Prostate gland (tissue), 2 donors: ENCODE results near the gene DUS2. TPM values are rescaled to one million over a fixed set of nuclear protein-coding genes. Genes with fewer than 3 reads are reported as not detected.
"Not testable (repeated sequence)": the region's sequence is repeated elsewhere in the genome, so short reads cannot be mapped to it uniquely, and the experiment has no call there.

Experiments
- DNase-seq: peaks from one replicate; pipeline ENCODE4 v3.0.0-alpha.2; 2019; ENCODE audit warnings: low spot score
- H3K27ac ChIP-seq, 2 donors: fragments of 200-600 bp; sonication (generic); 2 replicates each; pipeline ENCODE4 v1.5.1; 2017 to 2019
- H3K27me3 ChIP-seq: fragments of 200-600 bp; sonication (generic); replicated peaks from 2 replicates; pipeline ENCODE4 v1.5.1; 2019; ENCODE audit not compliant: insufficient read depth
- H3K36me3 ChIP-seq, 2 donors: fragments of 200-600 bp; sonication (generic); 1 replicate in 1 of 2; 2 replicates in 1 of 2; pipeline versions ENCODE4 v1.5.1 to v1.8.1; 2017 to 2019
- H3K4me1 ChIP-seq: fragments of 200-600 bp; sonication (generic); replicated peaks from 2 replicates; pipeline ENCODE4 v1.5.1; 2019
- H3K4me3 ChIP-seq, 2 donors: fragments of 200-600 bp; sonication (generic); 2 replicates each; pipeline ENCODE4 v1.5.1; 2017 to 2019
- H3K9me3 ChIP-seq: fragments of 200-600 bp; sonication (generic); 2 replicates; pipeline ENCODE4 v1.5.1; 2017
- POLR2A ChIP-seq: fragments of 450-650 bp; IDR thresholded peaks from one replicate; pipeline ENCODE4 v1.6.1; 2016; ENCODE audit warnings: antibody characterized with exemption, mild to moderate bottlenecking
- POLR2AphosphoS5 ChIP-seq: sonication (generic); formaldehyde crosslinking; IDR thresholded peaks from one replicate; pipeline ENCODE4 v1.6.1; 2017; ENCODE audit warnings: antibody characterized with exemption
- WGBS: methylation state at CpG from one replicate; pipeline ENCODE4 v1.1.5; 2018; 5-methylcytosine and 5-hydroxymethylcytosine counted together
- intact Hi-C: fragments of 100-400 bp; cut with DNase I; formaldehyde crosslinking; loops from one replicate; pipeline ENCODE4 v1.14.2; 2022
- total RNA-seq, 2 donors: library from RNA; depleted of rRNA; stranded (reverse); fragments of >200 nt; gene quantifications; one replicate each; pipeline ENCODE4 v1.1.0, GENCODE V29; 2016
- TF ChIP-seq, protein P1 (sequence below), 4 experiments: fragments of 200-600 bp in 2 of 4; fragments of 450-650 bp in 2 of 4; sonication (generic) in 2 of 4; IDR thresholded peaks; 1 replicate in 3 of 4; 2 replicates in 1 of 4; pipeline ENCODE4 v1.5.1; 2016 to 2019; ENCODE audit warnings: antibody characterized with exemption in 4 of 4, mild to moderate bottlenecking in 2 of 4, moderate library complexity in 2 of 4

Gene DUS2
- total RNA-seq, 2 donors from 2014 or later = 7.2 to 14.5 TPM

DNA sequence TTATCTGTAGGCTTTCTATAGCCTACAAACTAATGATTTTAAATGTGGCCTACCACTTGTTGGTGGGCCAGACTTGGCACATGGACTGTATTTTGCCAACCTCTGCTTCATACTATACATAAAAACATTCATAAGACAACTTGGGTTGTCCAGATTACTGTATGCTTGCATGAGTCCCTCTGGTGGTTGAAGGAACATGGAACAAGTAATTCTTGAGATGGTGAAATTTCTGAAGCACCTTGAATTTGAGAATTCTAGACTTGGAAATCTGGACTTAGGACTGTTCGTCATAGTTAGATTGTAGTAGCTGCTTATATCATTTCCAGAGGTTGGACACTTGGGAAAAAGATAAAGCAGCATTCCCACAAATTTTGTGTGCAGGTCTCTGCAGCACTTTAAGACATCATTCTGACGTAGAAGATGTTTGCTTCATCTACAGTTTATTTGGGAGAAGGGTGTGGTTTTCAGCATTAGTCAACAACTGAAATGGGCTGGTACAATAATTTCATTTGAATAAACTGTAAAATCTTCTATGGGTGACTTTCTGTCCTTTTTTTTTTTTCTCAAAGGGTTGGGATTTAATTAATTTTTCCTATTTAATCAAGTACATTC lies 93.3 kb downstream of the DUS2 start:
- H3K9me3 ChIP-seq = no peaks in the 10 kb centered on the region
- intact Hi-C loops = no loop called here
- no peak for DNase-seq
- no peaks in the 10 kb centered on the region for H3K4me1 ChIP-seq
- H3K27me3 ChIP-seq = no peaks in the 10 kb centered on the region
- H3K36me3 ChIP-seq = no peaks in the 10 kb centered on the region
- H3K4me3 ChIP-seq = no peak overlapping the region
- TF ChIP-seq, protein P1, sequence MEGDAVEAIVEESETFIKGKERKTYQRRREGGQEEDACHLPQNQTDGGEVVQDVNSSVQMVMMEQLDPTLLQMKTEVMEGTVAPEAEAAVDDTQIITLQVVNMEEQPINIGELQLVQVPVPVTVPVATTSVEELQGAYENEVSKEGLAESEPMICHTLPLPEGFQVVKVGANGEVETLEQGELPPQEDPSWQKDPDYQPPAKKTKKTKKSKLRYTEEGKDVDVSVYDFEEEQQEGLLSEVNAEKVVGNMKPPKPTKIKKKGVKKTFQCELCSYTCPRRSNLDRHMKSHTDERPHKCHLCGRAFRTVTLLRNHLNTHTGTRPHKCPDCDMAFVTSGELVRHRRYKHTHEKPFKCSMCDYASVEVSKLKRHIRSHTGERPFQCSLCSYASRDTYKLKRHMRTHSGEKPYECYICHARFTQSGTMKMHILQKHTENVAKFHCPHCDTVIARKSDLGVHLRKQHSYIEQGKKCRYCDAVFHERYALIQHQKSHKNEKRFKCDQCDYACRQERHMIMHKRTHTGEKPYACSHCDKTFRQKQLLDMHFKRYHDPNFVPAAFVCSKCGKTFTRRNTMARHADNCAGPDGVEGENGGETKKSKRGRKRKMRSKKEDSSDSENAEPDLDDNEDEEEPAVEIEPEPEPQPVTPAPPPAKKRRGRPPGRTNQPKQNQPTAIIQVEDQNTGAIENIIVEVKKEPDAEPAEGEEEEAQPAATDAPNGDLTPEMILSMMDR (IDR thresholded peaks at IDR 0.05) = peak in 2 of 4 experiments; percentile 21 to 34
- no peak for TF ChIP-seq POLR2AphosphoS5
- no peak overlapping the region for H3K27ac ChIP-seq
- WGBS = 78% methylated on average over 2 of the region's 2 CpGs

DNA sequence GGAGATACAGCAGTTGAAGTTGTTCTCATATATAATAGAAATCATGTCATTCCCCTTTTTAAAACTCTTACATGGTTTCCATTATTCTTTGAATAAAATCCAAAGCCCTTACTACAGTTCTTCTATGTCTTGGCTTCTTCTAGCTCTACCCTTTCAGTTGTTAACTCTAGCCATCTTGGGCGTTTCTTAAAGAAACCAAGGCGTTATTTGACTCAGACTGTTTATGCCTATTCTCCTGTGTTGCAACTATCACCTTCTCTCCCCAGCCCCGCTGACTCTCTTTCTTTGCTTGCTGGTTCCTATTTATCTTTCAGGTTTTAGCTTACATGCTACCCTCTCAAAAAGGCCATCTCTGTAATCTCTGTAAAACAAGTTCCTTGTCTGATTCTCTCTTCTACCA lies 94.8 kb downstream of the DUS2 start:
- Histone ChIP-seq H3K9me3 (no peaks in the 10 kb centered on the region), H3K27ac (no peak overlapping the region), H3K4me1 (no peaks in the 10 kb centered on the region), H3K36me3 (no peaks in the 10 kb centered on the region), H3K27me3 (no peaks in the 10 kb centered on the region), H3K4me3 (no peak overlapping the region)
- no peak for DNase-seq
- TF ChIP-seq, protein P1 (IDR thresholded peaks at IDR 0.05) = no peak
- TF ChIP-seq POLR2A (no peak), POLR2AphosphoS5 (no peak)
- intact Hi-C loops = no loop called here
- 89% methylated on average over 3 of the region's 3 CpGs for WGBS

DNA sequence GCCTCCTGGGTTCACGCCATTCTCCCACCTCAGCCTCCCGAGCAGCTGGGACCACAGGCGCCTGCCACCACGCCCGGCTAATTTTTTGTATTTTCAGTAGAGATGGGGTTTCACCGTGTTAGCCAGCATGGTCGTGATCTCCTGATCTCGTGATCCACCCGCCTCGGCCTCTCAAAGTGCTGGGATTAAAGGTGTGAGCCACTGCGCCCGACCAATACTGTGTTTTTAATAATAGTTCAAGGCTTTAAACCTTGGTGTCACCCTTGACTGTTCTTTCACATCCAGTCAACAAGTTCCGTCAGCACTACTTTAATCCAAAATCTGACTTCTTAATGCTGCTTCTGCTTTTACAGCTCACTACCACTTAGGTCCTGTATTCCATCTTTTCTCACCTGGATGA lies 95.9 kb downstream of the DUS2 start:
- intact Hi-C loops, H3K27me3 ChIP-seq, H3K4me1 ChIP-seq, H3K4me3 ChIP-seq, H3K9me3 ChIP-seq, H3K27ac ChIP-seq, DNase-seq, H3K36me3 ChIP-seq: not testable (repeated sequence)
- 96% methylated on average over 13 of the region's 13 CpGs for WGBS

DNA sequence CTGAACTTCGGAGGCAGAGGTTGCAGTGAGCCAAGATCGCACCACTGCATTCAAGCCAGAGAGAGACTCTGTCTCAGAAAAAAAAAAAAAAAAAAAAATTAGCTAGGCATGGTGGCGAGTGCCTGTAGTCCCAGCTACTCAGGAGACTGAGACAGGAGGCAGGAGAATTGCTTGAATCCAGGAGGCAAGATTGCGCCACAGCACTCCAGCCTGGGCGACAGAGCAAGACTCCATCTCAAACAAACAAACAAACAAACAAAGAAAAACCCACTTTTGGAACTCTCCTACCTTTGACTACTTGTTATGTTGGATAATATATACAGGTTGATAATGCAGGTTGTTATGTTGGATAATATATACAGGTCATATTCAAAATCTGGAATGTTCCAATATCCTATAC lies 97.4 kb downstream of the DUS2 start:
- H3K36me3 ChIP-seq, H3K27me3 ChIP-seq, H3K27ac ChIP-seq, H3K4me3 ChIP-seq, intact Hi-C loops, H3K9me3 ChIP-seq, H3K4me1 ChIP-seq, DNase-seq: not testable (repeated sequence)
- 94% methylated on average over 5 of the region's 5 CpGs for WGBS

DNA sequence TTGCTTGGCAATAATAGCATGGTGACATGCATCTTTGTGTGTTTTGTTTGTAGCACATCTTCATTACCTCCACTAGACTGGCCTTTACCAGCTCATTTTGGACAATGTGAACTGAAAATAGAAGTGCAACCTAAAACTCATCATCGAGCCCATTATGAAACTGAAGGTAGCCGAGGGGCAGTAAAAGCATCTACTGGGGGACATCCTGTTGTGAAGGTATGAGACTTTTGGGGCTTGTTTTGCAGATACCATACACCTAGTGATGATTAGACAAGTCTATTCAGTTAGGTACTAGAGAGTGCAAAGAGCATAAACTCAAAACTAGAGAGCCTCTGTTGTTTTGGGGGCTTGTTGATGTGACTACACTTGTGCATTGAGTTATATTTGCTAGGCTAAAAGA lies 103.3 kb downstream of the DUS2 start:
- Histone ChIP-seq H3K27me3 (no peaks in the 10 kb centered on the region), H3K4me1 (no peaks in the 10 kb centered on the region), H3K9me3 (no peaks in the 10 kb centered on the region), H3K4me3 (no peak overlapping the region), H3K27ac (no peak overlapping the region), H3K36me3 (no peaks in the 10 kb centered on the region)
- DNase-seq = no peak
- WGBS = 94% methylated on average over 2 of the region's 2 CpGs
- intact Hi-C loops = no loop called here
- TF ChIP-seq POLR2AphosphoS5 (no peak), POLR2A (no peak)
- TF ChIP-seq, protein P1 (IDR thresholded peaks at IDR 0.05) = no peak

DNA sequence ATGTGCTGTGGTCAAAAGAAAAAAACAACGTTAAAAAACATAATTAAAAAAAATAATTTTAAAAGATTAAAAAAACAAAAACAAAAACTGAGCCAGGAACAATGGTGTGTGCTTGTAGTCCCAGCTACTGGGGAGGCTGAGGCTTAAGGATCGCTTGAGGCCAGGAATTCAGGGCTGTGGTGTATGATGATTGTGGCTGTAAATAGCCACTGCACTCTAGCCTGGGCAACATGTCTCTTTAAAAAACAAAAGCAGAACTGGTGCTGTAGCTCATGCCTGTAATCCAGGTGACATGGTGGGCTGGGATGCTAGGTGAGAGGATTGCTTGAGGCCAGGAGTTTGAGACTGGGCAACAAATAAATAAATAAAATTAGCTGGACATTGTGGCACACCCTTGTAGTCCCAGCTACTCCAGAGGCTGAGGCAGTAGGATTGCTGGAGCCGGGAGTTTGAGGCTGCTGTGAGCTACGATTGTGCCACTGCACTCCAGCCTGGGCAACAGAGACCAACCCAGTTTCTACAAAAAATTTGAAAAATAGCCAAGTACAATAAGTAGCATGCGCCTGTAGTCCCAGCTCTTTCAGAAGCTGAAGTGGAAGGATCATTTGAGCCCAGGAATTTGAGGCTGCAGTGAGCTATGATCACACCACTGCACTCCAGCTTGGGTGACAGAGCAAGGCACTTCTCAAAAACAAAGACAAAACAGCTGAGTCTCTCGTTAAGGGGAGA lies 105.7 kb downstream of the DUS2 start:
- no peak for DNase-seq
- H3K36me3 ChIP-seq = no peaks in the 10 kb centered on the region
- H3K9me3 ChIP-seq = no peaks in the 10 kb centered on the region
- H3K4me3 ChIP-seq = no peak overlapping the region
- WGBS = 52% methylated on average over 6 of the region's 6 CpGs
- H3K4me1 ChIP-seq = no peaks in the 10 kb centered on the region
- H3K27me3 ChIP-seq = no peaks in the 10 kb centered on the region
- intact Hi-C loops = no loop called here
- TF ChIP-seq, protein P1 (IDR thresholded peaks at IDR 0.05) = no peak
- no peak for TF ChIP-seq POLR2A
- TF ChIP-seq POLR2AphosphoS5 = no peak
- H3K27ac ChIP-seq = no peak overlapping the region
